Ectodermal cell (in vitro differentiated cells): ENCODE data around the gene PIK3R2.

Experiments used
- H3K27ac ChIP-seq: 2 replicates; pipeline ENCODE4 v1.7.0; 2013; ENCODE audit warnings: mild to moderate bottlenecking, low read depth, low read length; ENCODE audit not compliant: insufficient read depth, poor library complexity, severe bottlenecking
- H3K27me3 ChIP-seq: 2 replicates; pipeline ENCODE4 v1.7.0; 2013; ENCODE audit warnings: mild to moderate bottlenecking, low read length; ENCODE audit not compliant: insufficient read depth, control insufficient read depth, poor library complexity, severe bottlenecking
- H3K36me3 ChIP-seq: one replicate; pipeline ENCODE4 v1.7.0; 2013; ENCODE audit warnings: low read length; ENCODE audit not compliant: control insufficient read depth, insufficient read depth
- H3K4me1 ChIP-seq: one replicate; pipeline ENCODE4 v1.7.0; 2013; ENCODE audit warnings: low read length; ENCODE audit not compliant: control insufficient read depth, insufficient read depth
- H3K4me3 ChIP-seq: 2 replicates; pipeline ENCODE4 v1.7.0; 2013; ENCODE audit warnings: low read depth, low read length, control low read depth; ENCODE audit not compliant: insufficient read depth
- H3K9me3 ChIP-seq: 2 replicates; pipeline ENCODE4 v1.7.0; 2013; ENCODE audit warnings: mild to moderate bottlenecking, low read length, moderate library complexity; ENCODE audit not compliant: control insufficient read depth
- WGBS, 2 experiments: methylation state at CpG; one replicate each; pipeline ENCODE4 v1.1.7; 2013; ENCODE audit warnings: missing lambda C conversion rate in 2 of 2; 5-methylcytosine and 5-hydroxymethylcytosine counted together

PIK3R2 gene

GRCh38 chr19:18160493-18160970 is 7.6 kb downstream of the PIK3R2 start:
- WGBS, 2 experiments: 93 to 94% methylated on average over 13 of the region's 13 CpGs
- Histone ChIP-seq H3K27ac (no peak overlapping the region), H3K4me3 (no peak overlapping the region), H3K9me3 (no peaks in the 10 kb centered on the region), H3K36me3 (peaks cover 24% of the 10 kb centered on the region), H3K27me3 (no peaks in the 10 kb centered on the region), H3K4me1 (peaks cover 14% of the 10 kb centered on the region)

- Histone ChIP-seq H3K9me3 (no peaks in the 10 kb centered on the region), H3K4me3 (no peak overlapping the region), H3K27me3 (no peaks in the 10 kb centered on the region), H3K27ac (no peak overlapping the region), H3K36me3 (peaks cover 30% of the 10 kb centered on the region), H3K4me1 (peaks cover 14% of the 10 kb centered on the region)
- WGBS, 2 experiments: 19% methylated on average over 66 of the region's 66 CpGs
These were observed 8.1 kb downstream of the PIK3R2 start for GRCh38 chr19:18160971-18161635.

- WGBS, 2 experiments: 77 to 80% methylated on average over 19 of the region's 19 CpGs
- Histone ChIP-seq H3K9me3 (no peaks in the 10 kb centered on the region), H3K36me3 (peaks cover 32% of the 10 kb centered on the region), H3K27ac (no peak overlapping the region), H3K4me3 (no peak overlapping the region), H3K27me3 (no peaks in the 10 kb centered on the region), H3K4me1 (peaks cover 14% of the 10 kb centered on the region)
These were observed 8.7 kb downstream of the PIK3R2 start for GRCh38 chr19:18161636-18162002.

GRCh38 chr19:18164072-18164471 is 11.1 kb downstream of the PIK3R2 start:
- Histone ChIP-seq H3K27ac (no peak overlapping the region), H3K4me1 (peaks cover 5% of the 10 kb centered on the region), H3K36me3 (peaks cover 48% of the 10 kb centered on the region), H3K27me3 (no peaks in the 10 kb centered on the region), H3K4me3 (no peak overlapping the region), H3K9me3 (no peaks in the 10 kb centered on the region)
- WGBS, 2 experiments: 94 to 98% methylated on average over 7 of the region's 7 CpGs

- no peak overlapping the region for H3K27ac ChIP-seq
- H3K27me3 ChIP-seq: no peaks in the 10 kb centered on the region
- peaks cover 54% of the 10 kb centered on the region for H3K36me3 ChIP-seq
- H3K9me3 ChIP-seq: no peaks in the 10 kb centered on the region
- H3K4me3 ChIP-seq: no peak overlapping the region
- WGBS, 2 experiments: 95 to 97% methylated on average over 15 of the region's 15 CpGs
- H3K4me1 ChIP-seq: peaks cover 5% of the 10 kb centered on the region
These were observed 13.0 kb downstream of the PIK3R2 start for GRCh38 chr19:18165794-18166544.

GRCh38 chr19:18167011-18167410 is 14.0 kb downstream of the PIK3R2 start:
- Histone ChIP-seq H3K4me1 (no peaks in the 10 kb centered on the region), H3K4me3 (no peak overlapping the region), H3K27me3 (no peaks in the 10 kb centered on the region), H3K27ac (no peak overlapping the region), H3K9me3 (no peaks in the 10 kb centered on the region), H3K36me3 (peaks cover 49% of the 10 kb centered on the region)
- WGBS, 2 experiments: 94 to 95% methylated on average over 21 of the region's 21 CpGs

GRCh38 chr19:18167975-18168645 is 15.1 kb downstream of the PIK3R2 start:
- Histone ChIP-seq H3K4me3 (no peak overlapping the region), H3K27me3 (peaks cover under 1% of the 10 kb centered on the region), H3K4me1 (no peaks in the 10 kb centered on the region), H3K9me3 (no peaks in the 10 kb centered on the region), H3K27ac (no peak overlapping the region), H3K36me3 (peaks cover 40% of the 10 kb centered on the region)
- WGBS, 2 experiments: 77 to 79% methylated on average over 14 of the region's 14 CpGs

- H3K4me1 ChIP-seq: peaks cover 2% of the 10 kb centered on the region
- no peaks in the 10 kb centered on the region for H3K9me3 ChIP-seq
- H3K27ac ChIP-seq: no peak overlapping the region
- peaks cover 33% of the 10 kb centered on the region for H3K36me3 ChIP-seq
- peaks cover 8% of the 10 kb centered on the region for H3K27me3 ChIP-seq
- no peak overlapping the region for H3K4me3 ChIP-seq
- 96 to 97% methylated on average over 66 of the region's 66 CpGs for WGBS, 2 experiments
These were observed 15.9 kb downstream of the PIK3R2 start for GRCh38 chr19:18168673-18169381.

GRCh38 chr19:18170714-18171255 is 17.8 kb downstream of the PIK3R2 start:
- Histone ChIP-seq H3K27me3 (peaks cover 27% of the 10 kb centered on the region), H3K4me1 (peaks cover 9% of the 10 kb centered on the region), H3K9me3 (no peaks in the 10 kb centered on the region), H3K4me3 (no peak overlapping the region), H3K36me3 (peaks cover 28% of the 10 kb centered on the region), H3K27ac (no peak overlapping the region)
- WGBS, 2 experiments: 91% methylated on average over 16 of the region's 16 CpGs
